A549 (cell line): Measurements from ENCODE around the gene MORN4. TPM values are rescaled to one million over a fixed set of nuclear protein-coding genes. Genes with fewer than 3 reads are reported as not detected.
"Not testable (repeated sequence)": the region's sequence is repeated elsewhere in the genome, so short reads cannot be mapped to it uniquely, and the experiment has no call there.

Experiments used
- ATAC-seq, 2 experiments: fragments of 200-7000 bp in 1 of 2; fragments of >200 bp in 1 of 2; cut with Nextera tagmentation in 1 of 2; cut with Tn5 transposase in 1 of 2; 3 replicates each; pipeline versions ENCODE4 v1.8.0 to v1.9.1; 2018 to 2020; ENCODE audit warnings: mild to moderate bottlenecking in 1 of 2, moderate library complexity in 1 of 2
- CTCF ChIA-PET: fragments of 300-600 bp; sonication (Branson Sonifier 250); formaldehyde crosslinking; extraction: SDS; loops from one replicate; lab custom pipeline; 2021; ENCODE audit warnings: antibody characterized with exemption, inconsistent platforms; lab: Yijun Ruan, JAX
- POLR2A ChIA-PET: fragments of 350-600 bp; formaldehyde crosslinking; extraction: SDS; loops from one replicate; lab custom pipeline; 2021; ENCODE audit warnings: antibody characterized with exemption, inconsistent platforms; lab: Yijun Ruan, JAX
- DNase-seq, 2 experiments: peaks; one replicate each; pipeline versions ENCODE4 v3.0.0 to v3.0.0-alpha.2; 2011 to 2016; ENCODE audit warnings: low read depth in 1 of 2, low spot score in 1 of 2
- FAIRE-seq: peaks from 2 replicates; lab custom pipeline; 2011; peaks lifted over from hg19 to GRCh38; lab: Jason Lieb, UNC
- H3K27ac ChIP-seq, 2 experiments: fragments of >200 bp; sonication (Bioruptor Twin); formaldehyde crosslinking; 3 replicates each; pipeline ENCODE4 v1.5.1; 2016 to 2017
- H3K4me1 ChIP-seq: fragments of >200 bp; sonication (Bioruptor Twin); formaldehyde crosslinking; 3 replicates; pipeline ENCODE4 v1.6.1; 2016
- H3K4me2 ChIP-seq: fragments of >200 bp; sonication (Bioruptor Twin); formaldehyde crosslinking; 3 replicates; pipeline ENCODE4 v1.6.1; 2016
- H3K4me3 ChIP-seq: fragments of >200 bp; sonication (Bioruptor Twin); formaldehyde crosslinking; 3 replicates; pipeline ENCODE4 v1.5.1; 2016
- H3K9me3 ChIP-seq: fragments of >200 bp; sonication (Bioruptor Twin); formaldehyde crosslinking; 3 replicates; pipeline ENCODE4 v1.6.1; 2016
- CEBPB ChIP-seq, 2 experiments: fragments of >200 bp in 1 of 2; sonication (Bioruptor Twin) in 1 of 2; formaldehyde crosslinking in 1 of 2; IDR thresholded peaks; 2 replicates each; pipeline ENCODE4 v1.6.1; 2012 to 2016
- FOSL2 ChIP-seq, 2 experiments: fragments of 450-650 bp in 1 of 2; fragments of >200 bp in 1 of 2; sonication (Bioruptor Twin) in 1 of 2; formaldehyde crosslinking; IDR thresholded peaks; 2 replicates each; pipeline versions ENCODE4 v1.5.0 to v1.6.1; 2016 to 2020; ENCODE audit warnings: mild to moderate bottlenecking in 1 of 2, moderate library complexity in 1 of 2
- HOXB5 ChIP-seq: fragments of 250-450 bp; sonication (Bioruptor Pico); IDR thresholded peaks from 2 replicates; pipeline ENCODE4 v1.5.0; 2020; ENCODE audit warnings: mild to moderate bottlenecking, moderate library complexity
- MAFK ChIP-seq: fragments of 450-650 bp; IDR thresholded peaks from 2 replicates; pipeline ENCODE4 v1.6.1; 2014; ENCODE audit not compliant: partially characterized antibody
- MYC ChIP-seq: IDR thresholded peaks from 2 replicates; pipeline ENCODE4 v1.6.1; 2012; ENCODE audit warnings: mild to moderate bottlenecking, inconsistent platforms, low read length, improper control_type of control experiment, borderline replicate concordance
- NPAS2 ChIP-seq: fragments of 250-450 bp; sonication (Bioruptor Pico); IDR thresholded peaks from 2 replicates; pipeline ENCODE4 v1.8.0; 2022; ENCODE audit warnings: mild to moderate bottlenecking, moderate library complexity, borderline replicate concordance
- PHF8 ChIP-seq: fragments of 200-600 bp; sonication (generic); IDR thresholded peaks from 2 replicates; pipeline ENCODE4 v1.6.1; 2016; ENCODE audit warnings: low read depth, mild to moderate bottlenecking, antibody characterized with exemption, moderate library complexity, borderline replicate concordance
- USF2 ChIP-seq: fragments of 450-650 bp; IDR thresholded peaks from 2 replicates; pipeline ENCODE4 v1.6.1; 2014; ENCODE audit warnings: antibody characterized with exemption
- ZC3H11A ChIP-seq: fragments of 450-650 bp; IDR thresholded peaks from 2 replicates; pipeline ENCODE4 v1.6.1; 2014; ENCODE audit warnings: antibody characterized with exemption, mild to moderate bottlenecking
- ZNF302 ChIP-seq: fragments of 250-450 bp; sonication (Bioruptor Pico); IDR thresholded peaks from 2 replicates; pipeline ENCODE4 v1.9.0; 2021; ENCODE audit warnings: inconsistent platforms, mild to moderate bottlenecking, moderate library complexity
- WGBS: methylation state at CpG from one replicate; pipeline ENCODE4 v1.1.6; 2017; ENCODE audit errors: missing lambda C conversion rate; 5-methylcytosine and 5-hydroxymethylcytosine counted together
- polyA plus RNA-seq, 4 experiments: library from polyadenylated mRNA; depleted of rRNA in 3 of 4; stranded (reverse); fragments of >200 nt; fragmentation: RNase III in 1 of 4; extraction: RNeasy Plus Mini Kit Qiagen cat#74134 plus additional on column Dnase treatment in 1 of 4; gene quantifications; 2 replicates in 3 of 4; 3 replicates in 1 of 4; pipeline ENCODE4 v1.2.3, GENCODE V29; 2011 to 2017
- TF ChIP-seq, protein P1 (sequence below): fragments of >200 bp; sonication (Bioruptor Twin); formaldehyde crosslinking; IDR thresholded peaks from 3 replicates; pipeline ENCODE4 v1.6.1; 2016

Gene MORN4
- polyA plus RNA-seq, 2 of the 4 experiments (the other 2 are of a cell fraction): 8.9 to 13.8 TPM

DNA sequence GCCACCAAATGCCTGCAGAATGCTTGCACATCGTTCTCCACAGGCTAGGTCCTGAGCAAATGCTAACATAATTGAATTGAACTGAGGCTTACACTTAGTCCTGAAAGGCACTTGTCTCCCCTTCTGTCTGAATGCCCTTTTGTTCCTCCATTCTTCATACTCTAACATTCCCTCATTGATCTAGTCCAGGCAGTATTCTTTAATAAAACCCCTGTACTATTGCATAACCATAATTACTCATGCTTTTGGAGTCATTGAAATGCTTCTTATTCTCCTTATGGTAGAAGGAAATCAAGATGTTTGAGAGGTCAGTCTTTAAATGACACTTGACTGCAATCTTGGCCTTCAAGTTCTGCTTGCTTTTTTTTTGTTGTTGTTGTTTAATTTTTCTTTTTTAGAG is 14.3 kb upstream of the MORN4 start:
- ATAC-seq: no peak; a peak in 2 of 6 replicates
- CTCF ChIA-PET: interaction anchor here (0.9 to 3.9 kb wide), 5 partner anchors 9 to 94 kb away, joined by 3 to 14 read pairs (median 4); partner anchors contain the start of gene ANKRD2
- no peak for FAIRE-seq
- Histone ChIP-seq H3K4me3 (no peak overlapping the region), H3K4me2 (peak overlapping the region; percentile 71)
- TF ChIP-seq CEBPB (IDR thresholded peaks at IDR 0.05): peak; percentile 70 to 86; a peak in 3 of 4 replicates
- no peak for TF ChIP-seq PHF8
- TF ChIP-seq, all 56 proteins: peak for 1
- POLR2A ChIA-PET: interaction anchor here (0.6 kb wide), 1 partner anchor 71 kb away, joined by 3 read pairs; no protein-coding TSS in a partner anchor
- Histone ChIP-seq H3K9me3 (no peaks in the 10 kb centered on the region), H3K4me1 (peaks cover 61% of the 10 kb centered on the region), H3K27ac (peak overlapping the region; percentile 88 to 91)
- DNase-seq: no peak
- WGBS: 60% methylated on average over 1 of the region's 1 CpG

DNA sequence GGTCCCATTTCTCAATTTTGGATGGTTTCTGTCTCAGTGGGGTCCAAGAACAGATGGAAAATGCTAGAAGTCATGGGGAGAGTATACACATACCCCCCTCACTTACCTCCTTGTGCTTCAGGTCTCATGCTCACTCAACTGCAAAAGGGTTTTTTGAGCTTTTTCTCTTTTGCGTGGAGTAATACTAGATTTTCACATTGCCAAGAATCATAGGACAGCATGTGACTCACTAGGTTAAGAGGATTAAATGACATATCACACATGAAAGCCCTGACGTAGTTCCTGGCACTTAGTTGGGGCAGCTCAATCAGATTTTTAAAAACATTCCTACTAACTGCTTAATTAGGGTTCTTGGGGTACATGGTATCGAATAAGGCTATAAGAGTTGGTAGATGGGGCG is 11.6 kb upstream of the MORN4 start:
- no peak overlapping the region for H3K4me3 ChIP-seq
- H3K4me1 ChIP-seq: peaks cover 43% of the 10 kb centered on the region
- ChIA-PET CTCF (interaction anchor here (1.1 to 1.7 kb wide), 4 partner anchors 9 to 92 kb away, joined by 3 to 5 read pairs (median 4); partner anchors contain the start of gene MORN4), POLR2A (no interaction called here)
- no peak overlapping the region for H3K4me2 ChIP-seq
- FAIRE-seq (no peak), DNase-seq (no peak), ATAC-seq (no peak)
- 96% methylated on average over 4 of the region's 4 CpGs for WGBS
- H3K9me3 ChIP-seq: no peaks in the 10 kb centered on the region
- TF ChIP-seq, protein P1, sequence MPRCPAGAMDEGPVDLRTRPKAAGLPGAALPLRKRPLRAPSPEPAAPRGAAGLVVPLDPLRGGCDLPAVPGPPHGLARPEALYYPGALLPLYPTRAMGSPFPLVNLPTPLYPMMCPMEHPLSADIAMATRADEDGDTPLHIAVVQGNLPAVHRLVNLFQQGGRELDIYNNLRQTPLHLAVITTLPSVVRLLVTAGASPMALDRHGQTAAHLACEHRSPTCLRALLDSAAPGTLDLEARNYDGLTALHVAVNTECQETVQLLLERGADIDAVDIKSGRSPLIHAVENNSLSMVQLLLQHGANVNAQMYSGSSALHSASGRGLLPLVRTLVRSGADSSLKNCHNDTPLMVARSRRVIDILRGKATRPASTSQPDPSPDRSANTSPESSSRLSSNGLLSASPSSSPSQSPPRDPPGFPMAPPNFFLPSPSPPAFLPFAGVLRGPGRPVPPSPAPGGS: no peak
- TF ChIP-seq HOXB5 (no peak), FOSL2 (IDR thresholded peaks at IDR 0.05) (no peak), FOSL2 (CRISPR knock-in tag; IDR thresholded peaks at IDR 0.05) (no peak), ZNF302 (CRISPR knock-in tag) (no peak)
- TF ChIP-seq, all 56 proteins: peak for 0
- H3K27ac ChIP-seq: no peak overlapping the region

- Histone ChIP-seq H3K4me3 (no peak overlapping the region), H3K9me3 (no peaks in the 10 kb centered on the region), H3K4me2 (no peak overlapping the region), H3K27ac (no peak overlapping the region), H3K4me1 (peaks cover 32% of the 10 kb centered on the region)
- no peak for ATAC-seq
- CTCF ChIA-PET: interaction anchor here (1.1 to 1.9 kb wide), 3 partner anchors 10 to 34 kb away, joined by 3 to 5 read pairs (median 4); partner anchors contain the start of gene MORN4
- TF ChIP-seq USF2 (no peak), MAFK (no peak), MYC (no peak), NPAS2 (no peak), ZC3H11A (no peak)
- no peak for FAIRE-seq
- POLR2A ChIA-PET: no interaction called here
- DNase-seq: no peak
- WGBS: 78% methylated on average over 4 of the region's 4 CpGs
Observed at GRCh38 chr10:97643441-97643985, 10.2 kb upstream of the MORN4 start.

GRCh38 chr10:97642471-97643159 is 9.3 kb upstream of the MORN4 start:
- not testable (repeated sequence) for H3K27ac ChIP-seq, ATAC-seq, H3K4me3 ChIP-seq, H3K9me3 ChIP-seq, DNase-seq, FAIRE-seq
- peak overlapping the region; percentile 88 for H3K4me2 ChIP-seq
- peaks cover 23% of the 10 kb centered on the region for H3K4me1 ChIP-seq
- CTCF ChIA-PET: interaction anchor here (0.6 to 1.9 kb wide), 4 partner anchors 28 to 1270 kb away, joined by 3 to 4 read pairs (median 3); no protein-coding TSS in a partner anchor
- WGBS: 93% methylated on average over 13 of the region's 13 CpGs
- POLR2A ChIA-PET: interaction anchor here (0.7 kb wide), 1 partner anchor 37 kb away, joined by 3 read pairs; no protein-coding TSS in a partner anchor
